ENCODE data around the gene SURF1.

DNA sequence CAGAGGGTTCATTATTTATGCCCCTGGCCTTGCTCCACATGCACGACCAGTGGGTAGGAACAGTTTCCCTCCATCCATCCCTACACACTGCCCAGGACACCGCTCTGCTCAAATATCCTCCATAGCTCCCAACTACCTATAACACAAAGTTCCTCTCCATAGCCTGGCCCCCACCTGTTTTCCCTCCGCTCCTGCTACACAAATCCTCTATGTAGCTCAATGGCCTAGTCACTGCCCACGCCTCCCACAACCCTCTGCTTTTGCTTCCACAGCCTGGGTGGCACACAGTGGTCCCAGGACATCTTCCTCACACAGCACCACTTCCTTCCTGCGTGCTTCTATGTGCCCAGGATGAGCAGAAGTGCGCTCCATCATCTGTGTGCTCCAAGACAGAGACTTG, 41.1 kb upstream of the SURF1 start:
- TF ChIP-seq, protein P1, sequence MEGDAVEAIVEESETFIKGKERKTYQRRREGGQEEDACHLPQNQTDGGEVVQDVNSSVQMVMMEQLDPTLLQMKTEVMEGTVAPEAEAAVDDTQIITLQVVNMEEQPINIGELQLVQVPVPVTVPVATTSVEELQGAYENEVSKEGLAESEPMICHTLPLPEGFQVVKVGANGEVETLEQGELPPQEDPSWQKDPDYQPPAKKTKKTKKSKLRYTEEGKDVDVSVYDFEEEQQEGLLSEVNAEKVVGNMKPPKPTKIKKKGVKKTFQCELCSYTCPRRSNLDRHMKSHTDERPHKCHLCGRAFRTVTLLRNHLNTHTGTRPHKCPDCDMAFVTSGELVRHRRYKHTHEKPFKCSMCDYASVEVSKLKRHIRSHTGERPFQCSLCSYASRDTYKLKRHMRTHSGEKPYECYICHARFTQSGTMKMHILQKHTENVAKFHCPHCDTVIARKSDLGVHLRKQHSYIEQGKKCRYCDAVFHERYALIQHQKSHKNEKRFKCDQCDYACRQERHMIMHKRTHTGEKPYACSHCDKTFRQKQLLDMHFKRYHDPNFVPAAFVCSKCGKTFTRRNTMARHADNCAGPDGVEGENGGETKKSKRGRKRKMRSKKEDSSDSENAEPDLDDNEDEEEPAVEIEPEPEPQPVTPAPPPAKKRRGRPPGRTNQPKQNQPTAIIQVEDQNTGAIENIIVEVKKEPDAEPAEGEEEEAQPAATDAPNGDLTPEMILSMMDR (IDR thresholded peaks at IDR 0.05): no peak
- TF ChIP-seq POLR2A (IDR thresholded peaks at IDR 0.05) (no peak), POLR2AphosphoS5 (IDR thresholded peaks at IDR 0.05) (no peak)
